Neural cell (in vitro differentiated cells): ENCODE results near the gene ST6GALNAC2.

Source experiments
- EZH2 ChIP-seq: fragments of 200-600, 300-800 bp; shearing (Covaris generic), sonication (generic); IDR thresholded peaks from 2 replicates; pipeline ENCODE4 v1.6.1; 2014; ENCODE audit warnings: antibody characterized with exemption, low read length, borderline replicate concordance, mild to moderate bottlenecking; ENCODE audit not compliant: insufficient read depth, poor library complexity, severe bottlenecking
- MXI1 ChIP-seq: fragments of 450-650 bp; conservative IDR thresholded peaks from 2 replicates; pipeline ENCODE4 v1.6.1; 2014; ENCODE audit warnings: antibody characterized with exemption, mild to moderate bottlenecking; ENCODE audit not compliant: poor library complexity, severe bottlenecking
- POLR2AphosphoS5 ChIP-seq: IDR thresholded peaks from 2 replicates; pipeline ENCODE4 v1.6.1; 2012
- SMC3 ChIP-seq: fragments of 450-650 bp; conservative IDR thresholded peaks from 2 replicates; pipeline ENCODE4 v1.6.1; 2014; ENCODE audit warnings: antibody characterized with exemption, mild to moderate bottlenecking, moderate library complexity; ENCODE audit not compliant: poor library complexity
- TAF1 ChIP-seq: IDR thresholded peaks from 2 replicates; pipeline ENCODE4 v1.6.1; 2012; ENCODE audit warnings: low read depth
- TF ChIP-seq, protein P1 (sequence below): fragments of 450-650 bp; IDR thresholded peaks from 2 replicates; pipeline ENCODE4 v1.5.1; 2014; ENCODE audit warnings: antibody characterized with exemption, mild to moderate bottlenecking, moderate library complexity; ENCODE audit not compliant: poor library complexity, severe bottlenecking

DNA sequence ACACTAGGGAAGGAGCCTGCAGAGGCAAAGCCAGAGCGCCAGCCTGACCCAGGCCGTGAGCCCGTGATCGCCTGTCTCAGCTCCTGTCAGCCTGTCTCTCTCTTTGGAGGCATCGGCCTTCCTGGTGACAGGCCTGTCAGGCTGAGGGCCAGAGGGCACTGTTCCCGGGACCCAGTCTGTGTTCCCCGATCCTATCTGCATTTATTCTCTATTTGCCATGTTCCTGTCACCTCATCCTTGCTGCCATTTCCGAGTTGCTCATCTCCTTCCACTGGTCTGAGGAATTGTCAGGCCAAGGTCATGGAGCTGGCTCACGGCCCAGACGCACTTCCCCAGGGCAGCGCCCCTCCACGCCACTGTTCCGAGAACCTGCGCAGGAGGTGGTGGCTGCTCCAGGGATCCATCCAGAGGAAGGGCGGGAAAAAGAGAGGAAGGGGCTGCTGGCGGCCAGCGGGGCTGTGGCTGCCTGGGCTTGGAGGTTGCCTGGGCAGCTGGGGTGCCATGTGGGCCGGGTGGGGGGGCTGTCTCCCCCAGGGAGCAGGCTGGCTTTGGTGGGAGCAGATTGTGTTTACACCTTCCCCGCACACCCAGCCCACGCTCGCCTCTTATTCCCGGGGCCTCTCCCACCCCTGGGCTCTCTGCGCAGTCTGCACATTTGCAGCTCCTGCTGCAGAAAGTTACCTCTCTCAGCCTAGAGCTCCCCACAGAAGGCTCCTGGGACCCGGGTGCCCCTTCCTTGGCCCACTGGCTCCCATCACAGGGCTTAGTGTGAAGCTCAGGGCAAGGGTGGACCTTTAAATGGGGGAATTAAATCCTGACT is 40.9 kb downstream of the ST6GALNAC2 start:
- TF ChIP-seq, protein P1, sequence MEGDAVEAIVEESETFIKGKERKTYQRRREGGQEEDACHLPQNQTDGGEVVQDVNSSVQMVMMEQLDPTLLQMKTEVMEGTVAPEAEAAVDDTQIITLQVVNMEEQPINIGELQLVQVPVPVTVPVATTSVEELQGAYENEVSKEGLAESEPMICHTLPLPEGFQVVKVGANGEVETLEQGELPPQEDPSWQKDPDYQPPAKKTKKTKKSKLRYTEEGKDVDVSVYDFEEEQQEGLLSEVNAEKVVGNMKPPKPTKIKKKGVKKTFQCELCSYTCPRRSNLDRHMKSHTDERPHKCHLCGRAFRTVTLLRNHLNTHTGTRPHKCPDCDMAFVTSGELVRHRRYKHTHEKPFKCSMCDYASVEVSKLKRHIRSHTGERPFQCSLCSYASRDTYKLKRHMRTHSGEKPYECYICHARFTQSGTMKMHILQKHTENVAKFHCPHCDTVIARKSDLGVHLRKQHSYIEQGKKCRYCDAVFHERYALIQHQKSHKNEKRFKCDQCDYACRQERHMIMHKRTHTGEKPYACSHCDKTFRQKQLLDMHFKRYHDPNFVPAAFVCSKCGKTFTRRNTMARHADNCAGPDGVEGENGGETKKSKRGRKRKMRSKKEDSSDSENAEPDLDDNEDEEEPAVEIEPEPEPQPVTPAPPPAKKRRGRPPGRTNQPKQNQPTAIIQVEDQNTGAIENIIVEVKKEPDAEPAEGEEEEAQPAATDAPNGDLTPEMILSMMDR = no peak
- TF ChIP-seq POLR2AphosphoS5 = no peak
- no peak for TF ChIP-seq MXI1
- no peak for TF ChIP-seq SMC3
- TF ChIP-seq EZH2 = no peak
- no peak for TF ChIP-seq TAF1
